ENCODE results near the gene INHBC.

INHBC gene

GRCh38 chr12:57452181-57452936 is 17.8 kb downstream of the INHBC start:
- no peak overlapping the region for H3K4me3 ChIP-seq (ENCODE audit: low read depth, low read length)
- peak; percentile 81 for DNase-seq (ENCODE audit: low read depth)

DNA sequence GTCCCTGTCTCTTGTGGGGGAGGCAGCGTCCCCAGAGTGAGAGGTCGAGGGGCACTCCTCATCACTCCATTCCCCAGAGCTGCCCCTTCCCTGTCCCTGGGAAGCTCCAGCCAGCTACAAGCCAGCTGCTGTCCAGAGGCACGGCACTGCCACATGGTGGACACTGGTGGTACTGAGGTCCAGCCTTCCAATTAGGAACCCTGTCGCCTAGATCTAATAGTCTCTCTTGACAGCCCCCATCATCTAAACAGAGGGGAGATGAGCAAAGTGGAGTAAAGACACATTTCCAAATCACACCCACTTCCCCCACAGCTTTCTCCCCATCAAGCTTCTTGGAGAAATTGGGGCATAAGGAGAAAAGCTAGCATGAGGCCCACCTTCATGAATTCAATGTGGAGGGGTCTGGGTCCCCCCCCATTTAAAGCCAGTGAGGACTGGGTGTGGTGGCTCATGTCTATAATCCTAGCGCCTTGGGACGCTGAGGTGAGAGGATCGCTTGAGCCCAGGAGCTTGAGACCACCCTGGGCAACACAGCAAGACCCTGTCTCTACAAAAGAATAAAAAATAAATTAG is 18.4 kb downstream of the INHBC start:
- H3K4me3 ChIP-seq (ENCODE audit: low read depth, low read length): no peak overlapping the region
- DNase-seq (ENCODE audit: low read depth): peak; percentile 51

GRCh38 chr12:57454213-57454565 is 19.6 kb downstream of the INHBC start:
- H3K4me3 ChIP-seq (ENCODE audit: low read depth, low read length): no peak overlapping the region
- DNase-seq (ENCODE audit: low read depth): no peak

DNA sequence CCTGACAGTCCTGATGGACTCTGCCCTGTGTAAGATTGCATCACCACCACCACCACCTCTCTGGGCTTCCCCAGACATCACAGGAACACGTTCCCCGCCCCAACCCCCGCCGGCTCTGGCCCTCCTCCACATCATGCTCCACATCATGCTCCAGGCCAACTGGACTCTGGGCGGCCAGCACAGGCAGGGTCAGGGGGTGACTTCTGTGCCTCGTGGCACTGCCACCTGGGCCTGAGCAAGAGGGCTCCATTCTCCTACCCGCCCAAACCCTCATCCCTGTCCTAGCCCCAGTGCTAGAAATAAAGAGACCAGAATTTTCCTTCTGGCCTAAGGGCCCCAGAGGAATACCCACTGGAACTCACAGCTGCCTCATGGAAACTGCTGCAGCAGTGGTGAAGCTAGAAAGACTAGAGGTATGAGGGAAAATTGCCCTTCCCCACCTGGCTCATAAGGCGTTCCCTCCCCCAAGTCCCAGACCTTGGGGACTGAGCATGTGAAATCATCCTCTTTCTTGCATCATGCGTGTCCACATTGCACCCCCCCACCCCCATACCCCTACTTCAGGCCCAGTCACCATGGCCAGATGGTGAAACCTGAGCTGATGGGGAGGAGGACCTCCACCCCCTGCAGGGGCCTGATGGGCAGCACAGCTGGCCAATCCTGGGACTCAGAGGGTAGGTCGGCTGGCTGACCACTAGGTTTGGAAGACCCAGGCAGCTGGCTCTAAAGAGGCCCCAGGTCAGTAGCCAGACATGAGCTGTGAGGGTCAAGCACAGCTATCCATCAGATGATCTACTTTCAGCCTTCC is 20.2 kb downstream of the INHBC start, which contains the start of gene INHBE:
INHBE (plus strand) TSS at position 742 of the 808 bp plus-strand sequence. CDS start 230 bp downstream, outside the sequence.
- DNase-seq (ENCODE audit: low read depth): peak; percentile 96
- peak within 1 kb of the TSS; percentile 33 for H3K4me3 ChIP-seq (ENCODE audit: low read depth, low read length)

DNA sequence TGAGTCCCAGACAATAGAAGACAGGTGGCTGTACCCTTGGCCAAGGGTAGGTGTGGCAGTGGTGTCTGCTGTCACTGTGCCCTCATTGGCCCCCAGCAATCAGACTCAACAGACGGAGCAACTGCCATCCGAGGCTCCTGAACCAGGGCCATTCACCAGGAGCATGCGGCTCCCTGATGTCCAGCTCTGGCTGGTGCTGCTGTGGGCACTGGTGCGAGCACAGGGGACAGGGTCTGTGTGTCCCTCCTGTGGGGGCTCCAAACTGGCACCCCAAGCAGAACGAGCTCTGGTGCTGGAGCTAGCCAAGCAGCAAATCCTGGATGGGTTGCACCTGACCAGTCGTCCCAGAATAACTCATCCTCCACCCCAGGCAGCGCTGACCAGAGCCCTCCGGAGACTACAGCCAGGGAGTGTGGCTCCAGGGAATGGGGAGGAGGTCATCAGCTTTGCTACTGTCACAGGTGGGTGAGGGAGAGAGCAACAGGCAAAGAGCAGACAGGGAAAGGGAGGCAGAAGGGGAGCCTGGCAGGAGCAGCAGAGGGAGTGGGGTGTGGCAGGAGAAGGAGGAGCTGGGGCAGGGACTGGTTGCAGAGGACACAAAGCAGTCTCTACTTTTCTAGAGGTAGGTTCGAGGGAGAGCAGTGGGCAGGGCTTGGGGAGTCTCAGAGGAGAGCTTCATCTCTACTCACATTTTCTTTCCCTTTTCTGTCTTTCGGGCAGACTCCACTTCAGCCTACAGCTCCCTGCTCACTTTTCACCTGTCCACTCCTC is 21.0 kb downstream of the INHBC start:
- H3K4me3 ChIP-seq (ENCODE audit: low read depth, low read length): peak overlapping the region; percentile 33
- DNase-seq (ENCODE audit: low read depth): no peak

GRCh38 chr12:57456145-57456700 is 21.6 kb downstream of the INHBC start:
- H3K4me3 ChIP-seq (ENCODE audit: low read depth, low read length): peak overlapping the region; percentile 33
- no peak for DNase-seq (ENCODE audit: low read depth)

DNA sequence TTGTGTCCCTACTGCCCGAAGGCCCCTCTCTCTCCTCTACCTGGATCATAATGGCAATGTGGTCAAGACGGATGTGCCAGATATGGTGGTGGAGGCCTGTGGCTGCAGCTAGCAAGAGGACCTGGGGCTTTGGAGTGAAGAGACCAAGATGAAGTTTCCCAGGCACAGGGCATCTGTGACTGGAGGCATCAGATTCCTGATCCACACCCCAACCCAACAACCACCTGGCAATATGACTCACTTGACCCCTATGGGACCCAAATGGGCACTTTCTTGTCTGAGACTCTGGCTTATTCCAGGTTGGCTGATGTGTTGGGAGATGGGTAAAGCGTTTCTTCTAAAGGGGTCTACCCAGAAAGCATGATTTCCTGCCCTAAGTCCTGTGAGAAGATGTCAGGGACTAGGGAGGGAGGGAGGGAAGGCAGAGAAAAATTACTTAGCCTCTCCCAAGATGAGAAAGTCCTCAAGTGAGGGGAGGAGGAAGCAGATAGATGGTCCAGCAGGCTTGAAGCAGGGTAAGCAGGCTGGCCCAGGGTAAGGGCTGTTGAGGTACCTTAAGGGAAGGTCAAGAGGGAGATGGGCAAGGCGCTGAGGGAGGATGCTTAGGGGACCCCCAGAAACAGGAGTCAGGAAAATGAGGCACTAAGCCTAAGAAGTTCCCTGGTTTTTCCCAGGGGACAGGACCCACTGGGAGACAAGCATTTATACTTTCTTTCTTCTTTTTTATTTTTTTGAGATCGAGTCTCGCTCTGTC is 22.3 kb downstream of the INHBC start:
- H3K4me3 ChIP-seq (ENCODE audit: low read depth, low read length): no peak overlapping the region
- no peak for DNase-seq (ENCODE audit: low read depth)

GRCh38 chr12:57458665-57459054 is 24.1 kb downstream of the INHBC start:
- peak overlapping the region; percentile 74 for H3K4me3 ChIP-seq (ENCODE audit: low read depth, low read length)
- no peak for DNase-seq (ENCODE audit: low read depth)

DNA sequence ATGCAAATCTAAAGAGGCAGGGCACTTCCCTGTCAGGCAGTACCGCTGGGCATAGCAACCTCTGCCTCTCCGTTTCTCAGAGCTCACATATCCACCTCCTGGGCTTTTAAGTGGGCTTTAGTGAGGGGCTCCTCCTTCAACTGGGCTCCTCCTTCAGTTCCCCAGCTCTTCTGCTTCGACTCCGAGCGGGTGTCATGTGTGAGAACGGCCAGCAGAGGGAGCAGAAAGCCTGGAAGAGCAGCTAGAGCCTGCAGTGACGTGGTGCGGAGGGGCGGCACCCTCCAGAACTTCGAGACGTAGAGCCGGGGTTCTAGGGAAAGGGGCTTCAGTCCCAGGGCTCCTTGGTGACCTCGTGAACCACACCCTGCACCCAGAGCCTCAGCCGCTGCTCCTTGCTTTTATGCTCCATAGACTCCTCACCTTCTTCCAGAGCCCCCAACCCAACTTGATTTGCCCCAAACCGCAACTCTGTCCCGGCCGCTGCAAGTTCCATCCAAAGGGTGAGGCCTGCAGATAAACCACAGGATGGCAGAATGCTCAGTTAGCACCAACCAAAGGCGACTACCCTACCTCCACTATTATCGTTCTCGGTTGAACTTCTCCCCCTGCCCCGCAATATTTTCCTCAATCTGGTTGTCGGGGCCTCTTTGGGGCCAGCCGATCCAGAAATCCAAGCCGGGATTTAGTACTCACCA is 24.6 kb downstream of the INHBC start:
- DNase-seq (ENCODE audit: low read depth): peak; percentile 89
- peak overlapping the region; percentile 74 for H3K4me3 ChIP-seq (ENCODE audit: low read depth, low read length)

DNA sequence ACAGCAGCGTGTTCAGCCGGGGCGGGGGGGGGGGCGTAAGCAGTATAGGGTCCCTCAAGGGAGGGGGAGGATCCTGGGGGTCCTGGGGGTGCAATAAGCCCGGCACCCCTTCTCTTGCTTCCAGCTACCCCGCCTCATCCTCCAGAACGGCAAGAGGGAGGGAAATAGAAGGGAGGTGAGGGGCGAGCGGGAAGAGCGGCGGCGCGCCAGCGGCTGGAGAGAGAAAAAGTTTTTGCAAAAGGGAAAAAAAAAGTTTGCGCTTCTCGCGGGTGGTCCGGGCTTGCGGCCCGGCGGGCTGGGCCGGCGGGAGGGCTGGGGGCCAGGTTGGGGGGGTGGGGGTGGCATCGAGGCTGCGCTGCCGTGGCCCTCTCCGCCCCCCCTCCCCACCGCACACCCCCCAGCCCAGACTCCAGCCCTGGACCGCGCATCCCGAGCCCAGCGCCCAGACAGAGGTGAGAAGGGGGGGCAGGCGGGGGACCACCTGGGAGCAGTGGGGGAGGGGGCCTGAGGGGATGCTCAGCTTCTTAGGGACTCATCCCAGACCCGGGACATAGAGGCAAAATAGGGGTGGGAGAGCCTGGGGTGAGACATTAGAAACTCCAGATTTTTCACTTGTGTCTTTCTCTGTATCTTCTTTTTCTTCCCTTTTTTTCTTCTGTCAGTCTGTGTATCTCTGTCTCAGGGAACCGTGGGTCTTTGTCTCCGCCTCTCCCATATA is 25.3 kb downstream of the INHBC start, which contains the start of gene GLI1:
GLI1 (plus strand) TSS at position 36 of the 718 bp plus-strand sequence. CDS start 3,907 bp downstream, outside the sequence.
- peak within 1 kb of the TSS; percentile 74 for H3K4me3 ChIP-seq (ENCODE audit: low read depth, low read length)
- DNase-seq (ENCODE audit: low read depth): no peak

DNA sequence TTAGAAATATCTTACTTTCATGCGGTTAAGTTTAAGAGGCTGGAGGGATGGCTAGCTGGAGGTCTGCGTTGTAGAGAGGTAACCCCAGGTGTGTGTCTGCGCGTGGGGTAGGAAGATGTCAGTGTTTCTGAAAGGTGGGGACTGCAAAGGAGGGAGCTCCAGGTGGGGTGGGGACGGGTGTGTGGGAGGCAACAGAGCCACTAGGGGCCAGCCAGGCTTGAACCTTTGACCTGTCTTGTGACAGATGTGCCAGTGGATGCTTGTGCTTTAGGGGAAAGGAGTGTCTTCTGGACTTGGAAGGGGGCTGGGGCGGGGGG is 25.8 kb downstream of the INHBC start:
- H3K4me3 ChIP-seq (ENCODE audit: low read depth, low read length): peak overlapping the region; percentile 74
- no peak for DNase-seq (ENCODE audit: low read depth)

DNA sequence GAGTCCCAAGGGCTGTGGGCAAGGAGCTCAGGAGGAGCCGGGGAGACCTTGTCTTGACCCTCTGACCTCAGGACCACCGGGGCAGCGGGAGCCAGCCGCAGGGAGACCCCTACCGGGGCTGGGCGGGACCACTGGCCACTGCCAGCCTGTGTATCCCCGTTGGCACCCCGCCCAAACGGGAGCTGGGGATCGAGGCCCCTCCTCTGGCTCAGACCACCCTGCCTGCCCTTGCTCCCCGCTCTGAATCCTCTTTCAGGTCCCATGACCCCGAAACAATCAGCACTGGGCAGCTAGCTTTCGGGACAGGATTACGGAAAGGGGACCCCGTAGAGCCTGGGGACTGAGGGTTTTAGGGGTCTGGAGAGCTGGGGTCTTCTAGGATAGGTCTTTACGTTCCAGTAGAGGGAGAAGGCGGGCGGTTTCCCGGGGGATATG is 26.3 kb downstream of the INHBC start:
- DNase-seq (ENCODE audit: low read depth): no peak
- peak overlapping the region; percentile 74 for H3K4me3 ChIP-seq (ENCODE audit: low read depth, low read length)

DNA sequence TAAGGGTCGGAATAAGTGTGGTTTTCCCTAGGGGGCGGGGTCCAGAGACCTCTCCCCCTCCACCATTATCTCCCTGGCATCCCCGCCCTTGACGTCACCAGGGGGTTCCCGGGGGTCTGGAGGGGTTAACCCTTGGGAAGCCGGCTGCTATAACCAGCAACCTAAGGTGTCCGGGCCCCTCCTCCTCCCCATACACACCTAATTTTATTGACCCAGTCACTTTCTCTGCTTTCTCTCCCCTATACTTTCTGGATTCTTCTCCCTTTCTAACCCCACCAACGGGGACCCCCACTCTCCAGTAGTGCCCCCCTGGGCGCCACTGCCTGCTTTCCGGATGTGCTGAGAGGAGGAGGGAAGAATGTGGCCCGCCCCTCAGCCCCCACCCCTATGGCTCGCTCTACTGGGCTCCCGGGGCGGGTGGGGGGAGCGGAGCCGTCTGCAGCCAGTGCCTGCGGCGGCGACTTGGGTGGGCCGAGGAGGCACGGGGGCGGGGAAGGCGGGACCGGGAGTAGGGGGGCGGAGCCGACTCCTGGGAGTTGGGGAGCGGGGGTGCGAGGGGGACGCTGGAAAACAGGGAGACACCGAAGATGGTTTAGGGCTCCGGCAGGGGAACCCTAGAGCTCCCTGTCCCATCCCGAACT is 26.8 kb downstream of the INHBC start:
- peak overlapping the region; percentile 74 for H3K4me3 ChIP-seq (ENCODE audit: low read depth, low read length)
- DNase-seq (ENCODE audit: low read depth): no peak

DNA sequence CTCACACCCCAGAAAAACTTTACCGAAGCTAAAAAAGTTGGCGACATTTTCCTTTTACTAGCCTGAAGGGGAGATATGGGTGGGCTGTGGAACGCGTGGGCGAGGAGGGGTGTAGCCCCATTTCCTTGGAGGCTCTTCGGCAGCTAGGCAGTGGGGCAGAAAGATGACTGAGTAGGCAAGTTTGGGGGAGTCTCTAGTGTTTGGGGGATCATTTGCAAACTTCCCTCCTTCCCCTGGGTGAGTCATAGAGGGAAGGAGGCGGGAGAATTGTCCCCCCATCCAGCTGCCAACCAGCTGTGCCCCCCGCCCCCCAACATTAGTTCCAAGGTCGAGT is 27.3 kb downstream of the INHBC start:
- no peak for DNase-seq (ENCODE audit: low read depth)
- peak overlapping the region; percentile 74 for H3K4me3 ChIP-seq (ENCODE audit: low read depth, low read length)

DNA sequence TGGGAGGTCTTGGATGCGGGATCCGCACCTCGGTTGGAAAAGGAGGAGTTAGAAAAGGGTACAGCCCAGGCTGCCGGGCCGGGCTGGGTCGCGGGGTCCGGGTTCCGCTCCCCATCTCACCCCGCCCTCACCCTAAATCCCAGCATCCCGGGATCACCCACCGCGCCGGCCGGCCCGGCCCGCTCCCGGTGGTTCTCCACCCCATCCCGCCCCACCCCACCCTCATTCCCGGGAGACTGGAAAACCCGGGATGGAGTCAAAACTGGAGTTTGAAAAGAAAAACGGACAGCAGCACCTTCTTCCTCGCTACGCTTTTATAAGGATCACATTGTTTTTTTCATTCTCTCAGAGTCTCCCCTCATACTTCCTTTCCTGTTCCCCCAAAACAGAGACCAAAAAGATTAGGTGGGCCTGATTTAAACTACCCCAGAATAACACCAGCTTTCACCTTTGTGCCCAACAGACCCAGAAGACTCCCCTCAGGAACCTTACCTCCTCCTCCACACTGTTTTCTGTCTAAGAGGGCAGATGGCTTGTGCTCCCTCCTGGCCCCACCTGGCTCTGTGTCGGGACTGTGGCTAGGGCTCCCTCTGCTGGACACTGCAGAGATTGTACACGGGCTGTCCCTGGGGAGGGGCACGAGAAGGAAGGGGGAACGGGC is 27.8 kb downstream of the INHBC start:
- peak; percentile 54 for DNase-seq (ENCODE audit: low read depth)
- peak overlapping the region; percentile 74 for H3K4me3 ChIP-seq (ENCODE audit: low read depth, low read length)

DNA sequence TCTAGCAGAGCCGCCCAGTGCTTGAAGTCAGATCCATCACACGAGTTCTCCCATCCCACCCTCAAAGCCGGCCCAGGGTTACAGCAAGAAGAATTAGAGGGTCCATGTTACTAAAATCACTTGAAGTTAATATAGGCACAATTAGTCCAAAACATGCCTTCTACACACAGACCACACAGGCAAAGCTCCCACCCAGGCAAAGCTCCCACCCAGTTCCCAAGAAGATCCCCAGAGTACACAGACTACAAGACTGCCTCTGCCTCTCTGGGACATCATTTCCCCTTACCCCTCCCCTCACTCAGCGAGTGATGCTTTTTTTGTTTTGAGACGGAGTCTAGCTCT is 28.3 kb downstream of the INHBC start:
- no peak for DNase-seq (ENCODE audit: low read depth)
- no peak overlapping the region for H3K4me3 ChIP-seq (ENCODE audit: low read depth, low read length)

- H3K4me3 ChIP-seq (ENCODE audit: low read depth, low read length): no peak overlapping the region
- DNase-seq (ENCODE audit: low read depth): no peak
Observed at GRCh38 chr12:57464569-57464968, 30.0 kb downstream of the INHBC start.

All from skeletal muscle cell (primary cell).